K562 (cell line): ENCODE measurements around the gene ZCCHC14. TPM values are rescaled to one million over a fixed set of nuclear protein-coding genes. Genes with fewer than 3 reads are reported as not detected.

Experiments
- ATAC-seq: fragments of 200-7000 bp; cut with Tn5 transposase; 3 replicates; pipeline ENCODE4 v1.9.1; 2020; ENCODE audit warnings: moderate library complexity
- BruUV-seq: library from RNA; stranded (reverse); fragments of 400-500 nt; replicated peaks from 2 replicates; lab custom pipeline; 2021; lab: Mats Ljungman, UMichigan
- CTCF ChIA-PET: fragments of 300-600 bp; formaldehyde crosslinking; extraction: SDS; loops from one replicate; lab custom pipeline; 2021; ENCODE audit warnings: low intra/inter-chr PET ratio; lab: Yijun Ruan, JAX
- POLR2A ChIA-PET: fragments of 300-600, 350-650 bp; sonication (Branson Sonifier 250); formaldehyde crosslinking; extraction: SDS; loops from one replicate; lab custom pipeline; 2021; ENCODE audit warnings: antibody characterized with exemption, inconsistent platforms; lab: Yijun Ruan, JAX
- DNase-seq, 4 experiments: peaks; one replicate each; pipeline versions ENCODE4 v3.0.0 to v3.0.0-alpha.2; 2011 to 2018; ENCODE audit warnings: low spot score in 3 of 4, mixed read lengths in 3 of 4; ENCODE audit errors: extremely low read depth in 1 of 4
- FAIRE-seq: peaks from 2 replicates; lab custom pipeline; 2011; peaks lifted over from hg19 to GRCh38; lab: Jason Lieb, UNC
- H2AFZ ChIP-seq: 2 replicates; pipeline ENCODE4 v1.6.0; 2011; ENCODE audit warnings: low read depth, low read length, control low read depth, inconsistent platforms
- H3K27ac ChIP-seq: fragments of 200-600 bp; 3 replicates; pipeline ENCODE4 v1.8.0; 2011; ENCODE audit warnings: low read depth, mild to moderate bottlenecking, control low read depth, inconsistent platforms, low read length, moderate library complexity, mixed read lengths; ENCODE audit errors: extremely low read depth
- H3K27me3 ChIP-seq, 2 experiments: fragments of 300-600 bp in 1 of 2; 2 replicates in 1 of 2; 3 replicates in 1 of 2; pipeline versions ENCODE4 v1.6.0 to v1.8.0; 2011; ENCODE audit warnings: inconsistent platforms in 2 of 2, low read length in 2 of 2, mild to moderate bottlenecking in 1 of 2, mixed read lengths in 1 of 2, moderate library complexity in 1 of 2; ENCODE audit not compliant: control insufficient read depth in 2 of 2, insufficient read depth in 2 of 2
- H3K36me3 ChIP-seq: fragments of 300-600 bp; 3 replicates; pipeline ENCODE4 v1.8.0; 2011; ENCODE audit warnings: mild to moderate bottlenecking, low read length, inconsistent platforms; ENCODE audit not compliant: control insufficient read depth, insufficient read depth
- H3K4me1 ChIP-seq, 2 experiments: fragments of 200-600 bp in 1 of 2; replicated peaks in 1 of 2; 2 replicates in 1 of 2; 3 replicates in 1 of 2; pipeline versions ENCODE4 v1.5.1 to v1.8.0; 2011; ENCODE audit warnings: inconsistent platforms in 2 of 2, low read length in 2 of 2, mild to moderate bottlenecking in 1 of 2, mixed read lengths in 1 of 2, moderate library complexity in 1 of 2; ENCODE audit not compliant: control insufficient read depth in 2 of 2, insufficient read depth in 2 of 2
- H3K4me2 ChIP-seq: 2 replicates; pipeline ENCODE4 v1.6.1; 2011; ENCODE audit warnings: low read length, control low read depth, inconsistent platforms, mixed read lengths; ENCODE audit not compliant: insufficient read depth
- H3K4me3 ChIP-seq: fragments of 200-600 bp; sonication (generic), shearing (Covaris generic); 2 replicates; pipeline ENCODE4 v1.5.1; 2016; ENCODE audit warnings: control low read depth, inconsistent platforms
- H3K79me2 ChIP-seq: fragments of 200-600 bp; 3 replicates; pipeline ENCODE4 v1.8.0; 2011; ENCODE audit warnings: low read length, inconsistent platforms; ENCODE audit not compliant: control insufficient read depth, insufficient read depth
- H3K9ac ChIP-seq, 2 experiments: 2 replicates each; pipeline versions ENCODE4 v1.6.0 to v1.6.1; 2011; ENCODE audit warnings: low read depth in 2 of 2, low read length in 2 of 2, control low read depth in 1 of 2, inconsistent platforms in 1 of 2, mild to moderate bottlenecking in 1 of 2, mixed read lengths in 1 of 2; ENCODE audit not compliant: insufficient read depth in 1 of 2
- H3K9me1 ChIP-seq: one replicate; pipeline ENCODE4 v1.6.0; 2011; ENCODE audit warnings: inconsistent platforms, mild to moderate bottlenecking, low read length, moderate library complexity; ENCODE audit not compliant: control insufficient read depth, insufficient read depth
- H3K9me3 ChIP-seq: replicated peaks from 2 replicates; pipeline ENCODE4 v1.5.1; 2011; ENCODE audit warnings: low read depth, low read length, inconsistent platforms; ENCODE audit not compliant: control insufficient read depth, insufficient read depth
- H4K20me1 ChIP-seq: replicated peaks from 2 replicates; pipeline ENCODE4 v1.6.1; 2011; ENCODE audit warnings: low read length, inconsistent platforms, mixed read lengths; ENCODE audit not compliant: control insufficient read depth, insufficient read depth
- CEBPB ChIP-seq: fragments of 450-650 bp; IDR thresholded peaks from 2 replicates; pipeline ENCODE4 v1.6.1; 2016; ENCODE audit warnings: missing genetic modification characterization, missing compliant biosample characterization
- E2F3 ChIP-seq: fragments of 250-450 bp; sonication (Bioruptor Pico); IDR thresholded peaks from 2 replicates; pipeline ENCODE4 v1.4.0; 2020; ENCODE audit warnings: mild to moderate bottlenecking
- ELK1 ChIP-seq: sonication (generic); formaldehyde crosslinking; IDR thresholded peaks from 2 replicates; pipeline ENCODE4 v1.8.1; 2022; ENCODE audit warnings: missing genetic modification reagents
- HDAC1 ChIP-seq, 2 experiments: fragments of 450-650 bp; IDR thresholded peaks; 2 replicates each; pipeline ENCODE4 v1.6.1; 2016 to 2017; ENCODE audit warnings: inconsistent platforms in 1 of 2, mild to moderate bottlenecking in 1 of 2, moderate library complexity in 1 of 2
- HDAC2 ChIP-seq: fragments of 450-650 bp; IDR thresholded peaks from 2 replicates; pipeline ENCODE4 v1.6.1; 2016; ENCODE audit warnings: mild to moderate bottlenecking
- HDAC3 ChIP-seq: fragments of 450-650 bp; IDR thresholded peaks from 2 replicates; pipeline ENCODE4 v1.6.1; 2018; ENCODE audit warnings: borderline replicate concordance, mild to moderate bottlenecking, moderate library complexity; ENCODE audit not compliant: partially characterized antibody
- NFYB ChIP-seq: IDR thresholded peaks from 2 replicates; pipeline ENCODE4 v1.6.1; 2011; ENCODE audit warnings: mild to moderate bottlenecking, moderate library complexity; ENCODE audit not compliant: insufficient read length; ENCODE audit errors: extremely low read depth
- PREB ChIP-seq: sonication (generic); formaldehyde crosslinking; IDR thresholded peaks from 2 replicates; pipeline ENCODE4 v1.8.1; 2023; ENCODE audit warnings: mild to moderate bottlenecking, missing genetic modification reagents
- SMARCB1 ChIP-seq: IDR thresholded peaks from 2 replicates; pipeline ENCODE4 v1.6.1; 2011; ENCODE audit warnings: improper control_type of control experiment, low read depth; ENCODE audit not compliant: insufficient read length
- SP1 ChIP-seq: sonication (generic); formaldehyde crosslinking; IDR thresholded peaks from 2 replicates; pipeline ENCODE4 v1.8.1; 2022; ENCODE audit warnings: mild to moderate bottlenecking, missing genetic modification reagents
- XRCC5 ChIP-seq: fragments of 200-400 bp; formaldehyde crosslinking; IDR thresholded peaks from 2 replicates; pipeline ENCODE4 v1.6.1; 2017; ENCODE audit warnings: low read depth, mild to moderate bottlenecking, low read length
- ZNF133 ChIP-seq: fragments of 250-450 bp; sonication (Bioruptor Pico); IDR thresholded peaks from 2 replicates; pipeline ENCODE4 v1.4.0; 2020; ENCODE audit warnings: mild to moderate bottlenecking
- ZNF143 ChIP-seq: sonication (generic); formaldehyde crosslinking; IDR thresholded peaks from 2 replicates; pipeline ENCODE4 v1.9.0; 2022; ENCODE audit warnings: mild to moderate bottlenecking, missing genetic modification reagents
- ZNF561 ChIP-seq: fragments of 450-650 bp; formaldehyde crosslinking; conservative IDR thresholded peaks from 2 replicates; pipeline ENCODE4 v1.4.0; 2020; ENCODE audit warnings: mild to moderate bottlenecking, moderate library complexity
- ZNF592 ChIP-seq: fragments of 450-650 bp; IDR thresholded peaks from 2 replicates; pipeline ENCODE4 v1.6.1; 2017; ENCODE audit warnings: antibody characterized with exemption, mild to moderate bottlenecking
- WGBS: fragments of 100-300 bp; shearing (Covaris generic); methylation state at CpG from one replicate; pipeline ENCODE4 v1.1.6; 2016; ENCODE audit warnings: low coverage, mixed read lengths; ENCODE audit not compliant: insufficient coverage; ENCODE audit errors: missing lambda C conversion rate; 5-methylcytosine and 5-hydroxymethylcytosine counted together
- in situ Hi-C: fragments of 300-500 bp; cut with MboI; formaldehyde crosslinking; loops from 4 replicates; pipeline ENCODE4 v1.15.0; 2018; ENCODE audit warnings: inconsistent platforms, mixed read lengths
- intact Hi-C: fragments of 100-400 bp; cut with micrococcal nuclease; formaldehyde crosslinking; loops from 2 replicates; pipeline ENCODE4 v1.14.2; 2022
- polyA plus RNA-seq, 8 experiments: library from polyadenylated mRNA; depleted of rRNA in 4 of 8; stranded (reverse) in 5 of 8; unstranded in 3 of 8; fragments of >200 nt; fragmentation: Nextera tagmentation in 2 of 8; fragmentation: Illumina TruSeq in 1 of 8; extraction: Ambion mirVana in 2 of 8; extraction: Trizol in 1 of 8; gene quantifications; 2 replicates each; pipeline versions ENCODE4 v1.2.1 to v1.2.3, GENCODE V29; 2011 to 2014; ENCODE audit warnings: inconsistent platforms in 1 of 8, missing spikeins in 1 of 8
- total RNA-seq, 7 experiments: library from RNA; depleted of rRNA in 6 of 7; stranded (reverse); fragments of >200 nt in 6 of 7; fragmentation: Illumina TruSeq in 2 of 7; extraction: Trizol in 2 of 7; gene quantifications; 2 replicates each; pipeline versions ENCODE4 v1.2.1 to v1.2.3, GENCODE V29; 2011 to 2021; ENCODE audit warnings: low replicate concordance in 1 of 7

ZCCHC14 gene
- total and polyA plus RNA-seq, 9 of the 15 experiments (the other 6 are each of a cell fraction or from before 2014, with no cell fraction given): 1.5 to 12.4 (median 2.9) TPM

- no peak overlapping the region for H3K4me2 ChIP-seq
- ATAC-seq (no peak), FAIRE-seq (peak; percentile 52), DNase-seq (no peak)
- peaks cover 6% of the 10 kb centered on the region; the same call in 1 of the 2 replicates for H3K9me3 ChIP-seq
- no peak overlapping the region for H3K4me3 ChIP-seq
- no peaks in the 10 kb centered on the region for H4K20me1 ChIP-seq
- no peak overlapping the region for H3K27ac ChIP-seq
- no peaks in the 10 kb centered on the region for H3K9me1 ChIP-seq
- CTCF ChIA-PET: no interaction called here
- no peak overlapping the region for H3K9ac ChIP-seq
- no TSS peak for BruUV-seq
- H3K36me3 ChIP-seq: no peaks in the 10 kb centered on the region; the same call in 2 of the 3 replicates
- no peak overlapping the region for H2AFZ ChIP-seq
- in situ Hi-C loops: no loop called here
- H3K79me2 ChIP-seq: no peaks in the 10 kb centered on the region
- POLR2A ChIA-PET: no interaction called here
- H3K4me1 ChIP-seq: peaks cover 0 to 5% of the 10 kb centered on the region in 2 experiments; a peak in 2 of 5 replicates
- 3% methylated on average over 9 of the region's 9 CpGs for WGBS
- H3K27me3 ChIP-seq: peaks cover 6 to 19% of the 10 kb centered on the region in 2 experiments
- intact Hi-C loops: no loop called here
- TF ChIP-seq SP1 (CRISPR knock-in tag) (no peak), HDAC3 (no peak), ELK1 (CRISPR knock-in tag) (no peak), ZNF592 (no peak), ZNF133 (CRISPR knock-in tag) (no peak), PREB (CRISPR knock-in tag) (no peak), ZNF143 (CRISPR knock-in tag) (no peak), ZNF561 (no peak), SMARCB1 (no peak), CEBPB (tag) (peak; percentile 78), HDAC1 (IDR thresholded peaks at IDR 0.05) (no peak), E2F3 (no peak), HDAC2 (no peak), XRCC5 (no peak), NFYB (no peak)
Observed at GRCh38 chr16:87498324-87499188, 5.7 kb upstream of the ZCCHC14 start.
